Panc1 (cell line): ENCODE data around the gene RFTN1. TPM values are rescaled to one million over a fixed set of nuclear protein-coding genes. Genes with fewer than 3 reads are reported as not detected.

ENCODE experiments used
- ATAC-seq: fragments of 200-7000 bp; cut with Tn5 transposase; 2 replicates; pipeline ENCODE4 v1.9.1; 2020; ENCODE audit warnings: mild to moderate bottlenecking, moderate library complexity
- BruUV-seq: library from RNA; stranded (reverse); fragments of 400-500 nt; replicated peaks from 2 replicates; lab custom pipeline; 2021; lab: Mats Ljungman, UMichigan
- CTCF ChIA-PET: fragments of 300-600 bp; sonication (Branson Sonifier 250); formaldehyde crosslinking; loops from one replicate; lab custom pipeline; 2022; ENCODE audit warnings: antibody characterized with exemption; lab: Charles Lee
- POLR2A ChIA-PET: fragments of 300-600 bp; sonication (Branson Sonifier 250); formaldehyde crosslinking; loops from one replicate; lab custom pipeline; 2022; ENCODE audit warnings: antibody characterized with exemption; lab: Charles Lee
- DNase-seq: peaks from one replicate; pipeline ENCODE4 v3.0.0-alpha.2; 2010; ENCODE audit warnings: low read depth, low spot score
- H3K27ac ChIP-seq: 2 replicates; pipeline ENCODE4 v1.5.1; 2011; ENCODE audit warnings: mild to moderate bottlenecking, low read length, inconsistent platforms
- H3K27me3 ChIP-seq: fragments of 200-500 bp; sonication (Bioruptor generic); 2 replicates; pipeline ENCODE4 v1.6.0; 2014; ENCODE audit warnings: low read length, inconsistent platforms; ENCODE audit not compliant: control insufficient read depth, insufficient read depth
- H3K36me3 ChIP-seq: fragments of 200-500 bp; sonication (Bioruptor generic); 2 replicates; pipeline ENCODE4 v1.5.1; 2014; ENCODE audit warnings: inconsistent platforms, mild to moderate bottlenecking, low read length, moderate library complexity; ENCODE audit not compliant: control insufficient read depth, insufficient read depth
- H3K4me1 ChIP-seq: 2 replicates; pipeline ENCODE4 v1.5.1; 2011; ENCODE audit warnings: inconsistent platforms, mild to moderate bottlenecking, low read length, moderate library complexity; ENCODE audit not compliant: control insufficient read depth, insufficient read depth
- H3K4me3 ChIP-seq, 2 experiments: 2 replicates each; pipeline ENCODE4 v1.5.1; 2011 to 2012; ENCODE audit warnings: low read depth in 2 of 2, low read length in 2 of 2, mild to moderate bottlenecking in 2 of 2, inconsistent platforms in 1 of 2, moderate library complexity in 1 of 2
- H3K9me3 ChIP-seq: fragments of 200-500 bp; sonication (Bioruptor generic); 2 replicates; pipeline ENCODE4 v1.5.1; 2014; ENCODE audit warnings: low read depth, mild to moderate bottlenecking, inconsistent platforms, low read length, moderate library complexity; ENCODE audit not compliant: control insufficient read depth, insufficient read depth
- CTCF ChIP-seq: fragments of 450-650 bp; IDR thresholded peaks from 2 replicates; pipeline ENCODE4 v1.5.1; 2017; ENCODE audit warnings: mild to moderate bottlenecking
- POLR2AphosphoS5 ChIP-seq: IDR thresholded peaks from 2 replicates; pipeline ENCODE4 v1.6.1; 2012; ENCODE audit warnings: mild to moderate bottlenecking, low read depth, low read length, moderate library complexity
- SIN3A ChIP-seq: IDR thresholded peaks from 2 replicates; pipeline ENCODE4 v1.6.1; 2012; ENCODE audit warnings: low read depth, mild to moderate bottlenecking, low read length, moderate library complexity, borderline replicate concordance; ENCODE audit not compliant: insufficient read depth
- TCF7L2 ChIP-seq: IDR thresholded peaks from 2 replicates; pipeline ENCODE4 v1.6.1; 2011; ENCODE audit warnings: mild to moderate bottlenecking, low read depth, low read length, inconsistent platforms
- in situ Hi-C: cut with HindIII; loops from 2 replicates; pipeline ENCODE4 v1.10.0; 2016; ENCODE audit warnings: low sequenced_read_pairs, low pct_unique_long_range_greater_than_20kb
- intact Hi-C: fragments of 100-400 bp; cut with micrococcal nuclease; formaldehyde crosslinking; loops from one replicate; pipeline ENCODE4 v1.10.0; 2022; ENCODE audit not compliant: unreplicated experiment
- total RNA-seq: library from RNA; stranded (reverse); gene quantifications from one replicate; pipeline ENCODE4 v1.2.1, GENCODE V29; 2021; ENCODE audit not compliant: unreplicated experiment
- TF ChIP-seq, protein P1 (sequence below), 2 experiments: IDR thresholded peaks; 2 replicates each; pipeline ENCODE4 v1.6.1; 2011 to 2012; ENCODE audit warnings: low read depth in 2 of 2, control low read depth in 1 of 2, low read length in 1 of 2, mild to moderate bottlenecking in 1 of 2, moderate library complexity in 1 of 2; ENCODE audit not compliant: insufficient read depth in 1 of 2

The RFTN1 gene
- total RNA-seq, 1 experiment from 2014 or later: 0.90 TPM

GRCh38 chr3:16300307-16300706, 213.2 kb downstream of the RFTN1 start:
- POLR2A ChIA-PET: no interaction called here
- in situ Hi-C loops: no loop called here
- no peak for ATAC-seq

DNA sequence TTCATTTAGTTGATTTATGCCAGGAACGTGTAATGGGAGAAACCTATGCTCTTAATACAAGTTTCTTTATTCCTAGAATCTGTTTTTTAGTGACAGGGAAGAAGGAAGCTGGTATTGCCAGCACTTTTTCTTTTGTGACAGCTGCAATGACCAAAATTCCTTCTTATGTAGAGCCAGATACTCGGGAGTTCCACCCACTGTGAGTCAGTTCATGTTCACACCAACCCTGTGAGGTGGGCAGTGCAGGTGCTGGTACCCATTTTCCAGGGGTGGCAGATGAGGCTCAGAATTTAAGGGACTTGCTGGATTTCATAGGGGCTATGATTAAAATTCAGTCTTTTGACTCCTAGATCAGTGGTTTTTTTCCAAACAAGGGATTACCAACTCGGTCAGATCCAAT, 213.8 kb downstream of the RFTN1 start:
- ChIA-PET POLR2A (no interaction called here), CTCF (no interaction called here)
- Histone ChIP-seq H3K36me3 (no peaks in the 10 kb centered on the region), H3K4me1 (no peaks in the 10 kb centered on the region), H3K4me3 (no peak overlapping the region), H3K27ac (no peak overlapping the region), H3K27me3 (no peaks in the 10 kb centered on the region), H3K9me3 (no peaks in the 10 kb centered on the region)
- ATAC-seq: no peak
- BruUV-seq: no TSS peak
- intact Hi-C loops (no loop called here), in situ Hi-C loops (no loop called here)
- TF ChIP-seq CTCF: no peak
- no peak for TF ChIP-seq POLR2AphosphoS5
- no peak for DNase-seq

More at GRCh38 chr3:16300307-16300706, 213.2 kb downstream of the RFTN1 start:
- Histone ChIP-seq H3K9me3 (no peaks in the 10 kb centered on the region), H3K36me3 (no peaks in the 10 kb centered on the region), H3K27ac (no peak overlapping the region), H3K4me1 (no peaks in the 10 kb centered on the region), H3K4me3 (no peak overlapping the region), H3K27me3 (no peaks in the 10 kb centered on the region)
- CTCF ChIA-PET: no interaction called here
- intact Hi-C loops: no loop called here
- BruUV-seq: no TSS peak
- TF ChIP-seq SIN3A: no peak
- TF ChIP-seq, protein P1, sequence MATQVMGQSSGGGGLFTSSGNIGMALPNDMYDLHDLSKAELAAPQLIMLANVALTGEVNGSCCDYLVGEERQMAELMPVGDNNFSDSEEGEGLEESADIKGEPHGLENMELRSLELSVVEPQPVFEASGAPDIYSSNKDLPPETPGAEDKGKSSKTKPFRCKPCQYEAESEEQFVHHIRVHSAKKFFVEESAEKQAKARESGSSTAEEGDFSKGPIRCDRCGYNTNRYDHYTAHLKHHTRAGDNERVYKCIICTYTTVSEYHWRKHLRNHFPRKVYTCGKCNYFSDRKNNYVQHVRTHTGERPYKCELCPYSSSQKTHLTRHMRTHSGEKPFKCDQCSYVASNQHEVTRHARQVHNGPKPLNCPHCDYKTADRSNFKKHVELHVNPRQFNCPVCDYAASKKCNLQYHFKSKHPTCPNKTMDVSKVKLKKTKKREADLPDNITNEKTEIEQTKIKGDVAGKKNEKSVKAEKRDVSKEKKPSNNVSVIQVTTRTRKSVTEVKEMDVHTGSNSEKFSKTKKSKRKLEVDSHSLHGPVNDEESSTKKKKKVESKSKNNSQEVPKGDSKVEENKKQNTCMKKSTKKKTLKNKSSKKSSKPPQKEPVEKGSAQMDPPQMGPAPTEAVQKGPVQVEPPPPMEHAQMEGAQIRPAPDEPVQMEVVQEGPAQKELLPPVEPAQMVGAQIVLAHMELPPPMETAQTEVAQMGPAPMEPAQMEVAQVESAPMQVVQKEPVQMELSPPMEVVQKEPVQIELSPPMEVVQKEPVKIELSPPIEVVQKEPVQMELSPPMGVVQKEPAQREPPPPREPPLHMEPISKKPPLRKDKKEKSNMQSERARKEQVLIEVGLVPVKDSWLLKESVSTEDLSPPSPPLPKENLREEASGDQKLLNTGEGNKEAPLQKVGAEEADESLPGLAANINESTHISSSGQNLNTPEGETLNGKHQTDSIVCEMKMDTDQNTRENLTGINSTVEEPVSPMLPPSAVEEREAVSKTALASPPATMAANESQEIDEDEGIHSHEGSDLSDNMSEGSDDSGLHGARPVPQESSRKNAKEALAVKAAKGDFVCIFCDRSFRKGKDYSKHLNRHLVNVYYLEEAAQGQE (IDR thresholded peaks at IDR 0.05; ENCODE audit: insufficient read depth in 1 of 2, low read depth in 2 of 2, low read length in 1 of 2): no peak
- no peak for TF ChIP-seq CTCF
- no peak for TF ChIP-seq TCF7L2
- no peak for TF ChIP-seq POLR2AphosphoS5
- no peak for DNase-seq
